Fibroblast of skin of back (primary cell): ENCODE measurements around the gene KCNG4.

Experiments
- DNase-seq: peaks from one replicate; pipeline ENCODE4 v3.0.0-alpha.2; 2013

KCNG4 gene

DNA sequence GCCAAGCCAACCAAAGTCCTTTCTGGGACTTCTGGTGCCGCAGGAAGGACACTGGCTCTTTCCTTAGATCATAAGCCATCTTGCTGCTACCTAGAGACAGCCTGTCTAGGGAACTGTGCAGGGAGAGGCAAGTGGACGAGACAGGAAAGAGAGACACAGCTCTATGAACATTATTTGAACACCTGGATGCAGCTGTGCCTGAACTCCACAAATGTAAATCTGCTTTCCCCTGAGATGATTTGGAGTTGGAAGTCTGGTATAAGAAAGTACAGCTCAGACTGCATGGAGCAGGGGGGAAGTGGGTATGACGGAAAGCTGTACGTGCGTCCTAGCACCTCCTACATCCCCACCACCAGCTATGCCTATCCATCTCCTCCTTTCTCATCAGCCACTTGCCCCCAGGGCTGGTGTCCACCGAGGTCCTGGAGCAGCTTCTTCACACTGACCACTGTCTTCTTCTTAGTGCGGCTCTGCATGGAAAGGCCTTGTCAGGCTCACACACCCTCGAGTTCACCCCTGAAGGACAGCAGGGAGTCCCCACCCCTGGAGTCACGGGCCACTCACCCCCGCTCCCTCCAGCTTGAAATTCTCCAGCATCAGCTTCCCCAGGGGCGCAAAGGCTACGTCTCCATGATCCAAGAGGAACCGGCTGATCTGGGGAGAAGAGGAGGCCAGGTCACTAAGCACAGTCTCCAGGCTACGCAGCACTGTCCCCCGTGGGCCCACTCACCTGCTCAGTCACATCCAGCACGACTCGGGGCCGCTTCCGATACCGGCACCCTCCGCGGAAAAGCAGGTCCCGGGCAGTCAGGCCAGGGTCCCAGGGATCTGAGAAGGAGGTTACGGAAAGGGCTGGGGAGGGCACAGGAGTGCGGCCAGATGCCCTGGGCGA, 56.9 kb downstream of the KCNG4 start:
- DNase-seq, result no peak

DNA sequence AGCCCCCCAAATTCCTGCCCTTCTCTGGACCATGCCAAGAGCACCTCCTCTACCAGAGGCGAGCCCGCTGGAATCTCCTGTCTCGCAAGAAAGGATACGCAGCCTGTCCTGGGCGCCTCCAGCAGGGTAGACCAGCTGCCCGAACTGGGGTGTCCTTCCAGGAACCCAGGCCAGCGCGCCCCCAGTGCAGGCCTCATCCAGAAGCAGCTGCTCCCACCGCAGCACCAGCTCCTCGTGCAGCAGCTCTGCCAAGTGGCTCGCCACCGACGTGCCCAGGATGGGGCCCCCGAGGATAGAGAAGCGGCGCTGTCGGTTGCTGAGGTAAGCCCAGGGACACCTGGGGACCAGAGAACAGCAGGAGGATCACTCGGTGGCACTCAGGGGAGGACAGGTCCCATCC, 57.7 kb downstream of the KCNG4 start:
- no peak for DNase-seq

DNA sequence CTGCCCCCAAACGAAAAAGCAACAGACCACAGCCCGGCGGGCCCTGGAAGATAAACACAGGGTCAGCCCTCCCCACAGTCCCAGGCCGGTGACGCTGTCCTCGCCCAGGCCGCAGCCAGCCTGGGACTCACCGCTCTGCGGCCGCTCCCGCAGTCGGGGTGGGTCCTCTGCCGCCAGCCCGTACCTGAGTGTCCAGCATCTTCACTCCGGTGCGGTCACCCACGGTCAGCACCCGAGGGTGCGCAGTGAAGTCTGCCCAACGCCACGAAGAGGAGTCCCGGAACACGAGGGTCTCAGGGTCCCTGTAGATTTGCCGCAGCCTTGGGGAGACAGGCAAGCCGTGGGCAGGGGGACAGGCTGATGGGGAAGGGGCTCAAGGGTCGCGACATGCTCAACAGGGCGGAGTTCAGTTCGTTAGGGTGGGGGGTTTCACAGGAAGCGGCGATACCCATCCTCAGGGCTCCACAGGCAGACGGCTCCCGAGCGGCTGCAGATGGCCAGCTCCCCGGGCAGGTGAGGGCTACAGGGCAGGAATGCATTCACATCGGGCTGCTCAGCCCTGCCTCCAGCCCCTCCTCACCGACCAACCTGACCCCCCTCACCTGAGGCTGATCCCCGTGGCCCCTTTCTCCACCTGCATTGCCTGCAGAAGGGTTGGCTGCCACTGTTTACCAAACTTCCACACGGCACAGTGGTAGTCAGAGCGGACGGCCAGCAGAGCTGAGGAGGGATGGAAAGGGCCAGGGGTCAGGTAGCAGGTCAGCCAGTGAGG, 58.5 kb downstream of the KCNG4 start:
- no peak for DNase-seq

DNA sequence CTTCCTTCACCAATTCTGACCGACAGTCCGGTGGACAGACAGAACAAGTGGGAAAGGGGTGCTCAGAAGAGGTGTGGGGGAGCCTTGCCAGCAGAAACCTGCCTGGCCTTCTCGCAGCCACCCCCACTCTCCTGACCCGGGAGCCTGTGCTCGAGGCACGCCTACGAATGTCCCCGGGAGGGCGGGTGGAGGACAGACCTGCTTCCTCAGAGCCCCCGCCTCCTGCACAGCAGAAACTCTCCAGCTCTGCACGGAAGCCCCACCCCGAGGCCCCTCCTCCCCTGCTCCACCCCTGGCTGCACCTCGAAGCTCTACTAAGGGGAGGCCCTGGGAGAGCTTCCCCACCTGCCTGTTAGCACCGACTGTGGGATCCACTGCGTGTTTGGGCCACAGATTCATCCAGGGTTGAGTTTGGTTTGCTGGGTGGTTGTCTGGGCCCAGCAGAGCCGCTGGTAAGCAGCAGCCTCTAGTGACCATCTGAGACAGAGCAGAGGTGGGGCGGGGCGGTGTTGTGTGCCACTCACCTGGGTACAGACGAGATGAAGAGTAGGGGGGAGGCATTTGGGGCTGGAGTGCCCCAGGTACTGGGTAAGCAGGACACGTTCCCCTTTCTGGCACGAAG, 59.2 kb downstream of the KCNG4 start:
- DNase-seq, result no peak

DNA sequence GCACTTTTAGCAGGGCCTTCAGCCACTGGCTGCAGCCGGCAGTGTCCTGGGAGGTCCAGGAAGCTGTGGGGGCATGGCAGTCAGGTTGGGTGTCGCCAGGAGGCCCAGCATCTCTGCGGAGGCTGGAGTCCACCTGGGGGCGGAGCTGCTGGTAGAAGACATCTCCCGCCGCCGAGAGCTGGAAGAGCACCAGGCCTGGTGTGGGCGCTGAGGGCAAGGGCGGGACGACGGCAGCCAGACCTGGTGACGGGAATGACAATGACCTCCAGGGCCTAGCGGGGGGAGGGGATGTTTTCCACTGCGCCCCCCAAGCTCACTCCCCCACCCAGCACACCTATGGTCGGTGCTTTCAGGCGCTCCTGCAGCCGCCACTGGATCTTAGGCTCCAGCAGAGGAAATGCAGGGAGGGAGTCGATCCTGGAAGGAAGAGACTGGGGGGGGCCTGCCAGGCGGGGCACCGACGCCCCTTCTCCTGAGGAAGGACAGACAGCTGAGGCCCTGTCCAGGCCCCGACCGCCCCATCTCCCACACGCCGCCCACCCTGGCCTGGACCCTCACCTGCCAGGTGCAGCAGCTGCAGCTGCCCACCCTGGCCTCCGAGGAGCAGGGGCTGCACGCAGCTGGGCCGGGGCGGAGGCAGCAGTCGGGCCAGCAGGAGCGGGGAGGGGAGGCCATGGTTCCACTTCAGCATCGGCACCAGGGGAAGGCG, 60.0 kb downstream of the KCNG4 start:
- DNase-seq, result no peak

DNA sequence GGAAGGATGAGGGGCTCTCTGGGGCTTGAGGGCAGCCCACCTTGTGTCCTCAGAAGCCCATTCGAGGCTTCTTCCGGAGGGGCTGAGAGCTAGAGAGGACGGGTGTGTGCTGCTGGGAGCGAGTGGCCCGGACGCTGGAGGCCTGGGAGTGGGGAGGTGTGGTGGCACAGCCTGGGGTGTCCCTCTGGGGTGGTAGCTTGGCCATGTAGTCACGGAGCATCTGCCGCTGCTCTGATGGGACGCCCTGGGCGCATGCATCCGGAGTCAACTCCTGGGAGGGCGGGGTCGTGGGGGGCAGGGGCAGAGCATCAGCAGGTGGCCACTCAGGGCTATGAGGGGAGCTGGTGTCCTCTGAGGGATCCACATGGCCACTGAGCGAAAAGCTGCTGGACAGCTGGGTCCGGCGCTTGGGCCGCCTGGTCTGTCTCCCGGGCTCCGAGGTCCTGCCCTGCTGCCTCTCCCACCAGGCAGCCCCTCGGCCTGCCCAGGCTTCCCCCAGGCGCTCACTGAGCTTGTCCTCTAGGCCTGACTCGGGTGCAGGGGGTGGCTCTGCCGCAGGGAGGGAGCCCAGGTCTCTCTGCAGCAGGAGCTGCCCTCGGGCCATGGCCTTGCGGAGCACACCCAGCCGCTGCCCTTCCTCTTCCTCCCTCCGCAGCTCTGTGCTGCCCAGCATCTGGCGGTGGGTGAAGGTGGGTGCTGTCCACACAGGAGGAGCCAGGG, 60.8 kb downstream of the KCNG4 start:
- no peak for DNase-seq

DNA sequence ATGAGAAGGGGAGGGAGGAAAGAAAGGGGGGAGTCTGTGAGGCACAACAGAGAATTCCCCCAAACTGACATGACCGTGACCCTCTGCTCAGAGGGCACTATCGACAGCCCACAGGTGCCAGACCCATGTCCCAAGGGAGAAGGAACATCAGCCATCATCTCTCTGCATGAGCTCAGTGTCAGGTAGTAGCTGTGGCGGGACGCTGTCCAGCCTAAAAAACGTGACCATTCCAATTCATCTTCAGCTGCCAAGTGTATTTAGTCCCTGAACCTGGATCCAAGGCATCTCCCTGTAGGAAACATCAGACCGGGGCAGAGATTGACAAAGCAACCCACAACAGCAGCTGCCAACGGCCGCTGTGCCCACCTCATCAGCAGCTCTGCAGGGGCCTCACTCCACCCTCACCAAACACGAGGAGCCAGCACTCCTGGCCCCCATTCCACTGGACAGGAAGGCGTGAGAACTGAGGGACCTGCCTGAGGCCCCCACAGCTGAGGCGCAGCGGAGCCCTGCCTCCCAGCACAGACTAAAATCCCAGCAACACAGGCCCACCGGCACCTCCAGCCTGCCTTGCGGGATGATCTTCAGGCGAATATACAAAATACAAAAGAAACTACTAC, 61.6 kb downstream of the KCNG4 start:
- no peak for DNase-seq

DNA sequence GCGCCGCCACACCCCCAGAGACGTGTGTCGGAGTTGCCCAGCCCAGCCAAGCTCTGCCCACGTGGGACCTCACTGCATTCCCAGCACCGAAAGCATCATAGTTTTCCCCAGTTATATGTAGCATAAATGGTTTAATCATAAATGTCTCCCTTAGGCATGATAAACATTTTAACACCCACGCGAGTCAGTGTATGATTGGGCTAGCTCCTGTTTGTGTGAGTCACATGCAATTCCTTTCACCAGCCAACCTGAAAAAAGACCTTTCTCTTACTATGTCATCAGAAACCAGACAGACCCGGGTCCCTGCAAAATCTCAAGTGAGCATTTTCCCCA, 62.1 kb downstream of the KCNG4 start:
- peak; percentile 27 for DNase-seq

DNA sequence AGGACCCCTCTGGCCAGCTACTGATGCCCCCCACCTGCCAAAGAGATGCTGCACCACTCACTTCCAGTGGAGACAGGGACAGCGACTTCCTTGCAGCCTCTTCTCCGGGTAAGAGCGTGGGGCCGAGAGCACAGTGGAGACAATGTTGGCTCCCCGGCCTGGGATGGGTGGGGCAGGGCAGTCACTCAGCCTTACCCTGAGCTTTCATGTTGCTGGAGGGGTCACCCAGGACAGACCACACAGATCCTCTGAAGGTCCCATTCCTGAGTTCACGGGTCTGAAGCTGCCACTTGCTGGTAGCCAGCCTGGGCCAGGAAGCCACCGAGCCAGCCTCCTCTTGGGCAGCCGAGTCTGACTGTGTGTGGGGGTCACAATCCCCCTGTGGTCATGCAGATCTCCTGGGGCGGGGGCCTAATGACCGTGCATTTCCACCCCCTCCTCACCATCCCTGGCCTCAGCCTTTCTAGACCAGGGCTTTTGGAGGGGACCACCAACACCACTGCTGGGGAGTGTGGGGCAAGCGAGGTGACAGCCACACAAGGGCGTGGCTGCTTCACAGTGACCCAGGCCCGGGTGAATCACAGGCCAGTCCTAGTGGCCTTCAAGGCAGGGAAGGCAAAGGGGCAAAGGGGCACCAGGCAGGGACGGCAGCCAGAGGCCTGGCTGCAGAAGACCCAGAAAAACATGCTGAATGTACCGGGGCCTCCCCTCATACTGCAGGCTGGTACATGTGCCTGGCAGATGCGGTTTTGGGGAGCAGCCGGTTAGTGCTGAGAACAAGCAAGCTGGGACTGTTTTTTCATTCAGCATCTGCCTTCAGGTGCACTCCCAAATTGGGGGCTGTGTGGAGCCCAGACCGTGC, 63.4 kb downstream of the KCNG4 start:
- DNase-seq, result no peak

DNA sequence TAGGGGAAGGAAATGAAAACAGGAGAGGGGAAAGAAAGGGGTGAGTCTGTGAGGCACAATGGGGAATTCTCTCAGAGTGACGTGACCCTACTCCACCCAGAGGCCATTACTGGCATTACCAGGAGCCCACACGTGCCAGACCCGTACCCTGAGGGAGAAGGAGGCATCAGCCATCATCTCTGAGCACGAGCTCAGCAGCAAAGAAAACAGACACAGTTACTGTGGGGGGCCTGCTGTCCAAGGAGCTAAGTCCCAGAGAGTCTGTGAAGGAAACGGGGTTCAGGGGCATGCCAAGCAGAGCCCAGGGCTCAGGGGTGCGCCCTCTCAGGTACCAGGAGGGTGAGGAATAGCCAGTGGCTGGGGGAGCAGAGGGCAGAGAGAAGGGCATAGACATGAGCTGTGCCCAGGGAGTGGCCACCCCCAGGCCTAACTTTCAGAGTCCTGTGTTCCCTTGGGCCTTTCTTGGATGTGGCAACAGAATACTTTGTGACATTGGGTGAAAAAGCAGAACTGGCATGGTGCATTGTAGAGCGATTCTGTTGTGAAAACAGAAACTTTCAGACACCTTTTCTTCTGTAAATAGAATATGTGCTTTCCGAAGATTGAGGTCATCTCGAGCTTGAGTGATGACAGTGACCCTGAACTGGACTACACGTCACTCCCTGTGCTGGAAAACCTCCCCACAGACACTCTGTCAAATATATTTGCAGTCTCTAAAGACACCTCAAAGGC, 64.3 kb downstream of the KCNG4 start:
- DNase-seq, result peak; percentile 49

DNA sequence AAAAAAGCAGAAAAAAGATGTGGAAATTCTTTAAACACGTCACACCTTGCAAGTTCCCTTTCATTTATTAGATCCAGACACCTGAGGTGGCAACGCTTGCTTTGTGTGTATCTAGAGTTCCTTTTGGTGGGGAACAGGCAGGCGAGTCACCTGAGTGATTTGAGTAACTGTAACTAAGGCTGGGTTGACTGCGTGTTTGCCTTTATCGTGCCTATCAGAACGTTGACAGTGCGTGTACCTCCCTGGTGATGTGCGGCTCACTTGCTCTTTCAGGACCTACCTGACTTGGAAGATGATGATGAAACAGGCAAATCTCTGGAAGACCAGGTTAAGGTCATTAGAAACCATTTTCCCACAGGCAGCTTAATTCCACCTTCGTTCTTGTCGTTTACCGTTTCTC, 65.4 kb downstream of the KCNG4 start:
- DNase-seq, result no peak

DNA sequence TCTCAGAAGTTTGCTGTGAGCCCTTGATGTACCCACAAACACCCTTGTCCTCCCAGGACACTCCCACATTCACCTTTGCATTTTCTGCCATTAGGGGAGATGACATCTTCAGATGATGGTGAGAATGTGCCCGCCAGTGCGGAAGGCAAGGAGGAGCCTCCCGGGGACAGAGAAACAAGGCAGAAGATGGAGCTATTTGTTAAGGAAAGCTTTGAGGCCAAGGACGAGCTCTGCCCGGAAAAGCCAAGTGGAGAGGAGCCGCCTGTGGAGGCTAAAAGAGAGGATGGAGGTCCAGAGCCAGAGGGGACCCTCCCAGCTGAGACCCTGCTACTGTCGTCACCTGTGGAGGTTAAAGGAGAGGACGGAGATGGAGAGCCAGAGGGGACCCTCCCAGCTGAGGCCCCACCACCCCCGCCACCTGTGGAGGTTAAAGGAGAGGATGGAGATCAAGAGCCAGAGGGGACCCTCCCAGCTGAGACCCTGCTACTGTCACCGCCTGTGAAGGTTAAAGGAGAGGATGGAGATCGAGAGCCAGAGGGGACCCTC, 70.0 kb downstream of the KCNG4 start:
- no peak for DNase-seq
